ENCODE data around the gene TBCK.
"Not testable (repeated sequence)": the region's sequence is repeated elsewhere in the genome, so short reads cannot be mapped to it uniquely, and the experiment has no call there.

The TBCK gene

DNA sequence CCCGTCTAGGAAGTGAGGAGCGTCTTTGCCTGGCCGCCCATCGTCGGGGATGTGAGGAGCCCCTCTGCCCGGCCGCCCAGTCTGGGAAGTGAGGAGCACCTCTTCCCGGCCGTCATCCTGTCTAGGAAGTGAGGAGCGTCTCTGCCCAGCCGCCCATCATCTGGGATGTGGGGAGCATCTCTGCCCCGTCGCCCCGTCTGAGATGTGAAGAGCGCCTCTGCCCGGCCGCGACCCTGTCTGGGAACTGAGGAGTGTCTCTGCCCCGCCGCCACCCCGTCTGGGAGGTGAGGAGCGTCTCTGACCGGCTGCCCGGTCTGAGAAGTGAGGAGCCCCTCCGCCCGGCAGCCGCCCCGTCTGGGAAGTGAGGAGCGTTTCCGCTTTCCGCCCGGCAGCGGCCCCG is 5.2 kb upstream of the TBCK start:
- not testable (repeated sequence) for DNase-seq

DNA sequence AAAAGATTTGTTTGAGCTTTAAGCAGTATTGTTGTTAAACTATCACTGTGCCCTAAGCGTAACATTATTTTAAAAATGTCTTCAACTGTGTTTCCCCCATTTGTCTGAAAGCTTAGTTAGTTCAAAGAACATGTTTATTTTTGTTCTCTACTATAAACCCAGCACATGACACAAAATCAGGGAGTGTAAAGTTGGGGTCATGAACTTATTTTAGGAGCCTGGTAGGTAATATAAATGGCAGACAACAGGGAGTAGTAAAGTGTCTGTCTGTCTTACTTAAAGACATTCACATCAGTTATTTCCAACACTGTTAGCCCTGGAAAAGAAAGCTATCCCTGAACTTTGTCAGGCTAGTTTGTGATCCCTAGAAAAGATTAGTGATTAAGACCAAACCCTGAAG is 4.2 kb upstream of the TBCK start:
- no peak for DNase-seq

DNA sequence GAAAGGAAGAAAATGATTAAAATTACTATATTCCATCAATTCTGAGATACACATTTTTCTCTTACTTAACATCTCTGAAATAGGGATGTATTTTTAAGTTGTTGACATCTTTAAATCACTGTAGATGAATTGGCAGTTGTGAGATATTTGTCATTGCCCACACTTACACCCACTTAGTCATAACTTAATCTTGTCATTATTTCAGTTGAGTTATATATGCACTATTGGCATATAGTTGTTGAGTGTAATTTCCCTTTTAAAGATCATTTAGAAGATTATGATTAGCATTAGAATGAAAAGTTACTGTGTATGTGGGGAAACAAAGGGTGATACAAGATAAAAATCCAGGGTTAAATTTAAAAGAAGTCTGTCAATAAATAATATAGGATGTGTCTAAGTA is 2.5 kb upstream of the TBCK start:
- no peak for DNase-seq

DNA sequence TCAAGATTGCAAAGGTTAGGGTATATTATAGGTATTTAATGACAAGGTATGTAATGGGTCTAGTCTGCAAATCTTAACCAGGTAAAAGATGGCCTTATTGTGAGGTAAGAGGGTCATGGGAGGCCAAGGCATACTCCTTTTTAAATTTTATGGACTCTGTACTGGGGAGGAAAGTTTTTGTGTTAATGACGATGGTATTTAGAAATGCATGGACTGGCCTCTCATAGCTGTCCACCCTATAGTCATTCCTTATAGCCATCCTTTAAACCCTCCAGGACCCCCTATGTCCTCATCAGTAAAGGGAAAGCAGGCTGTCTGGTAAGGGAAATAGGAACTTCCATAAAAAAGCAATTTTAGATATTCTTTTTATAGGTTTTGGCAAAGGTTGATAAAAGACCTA is 1.8 kb upstream of the TBCK start:
- DNase-seq, result no peak

DNA sequence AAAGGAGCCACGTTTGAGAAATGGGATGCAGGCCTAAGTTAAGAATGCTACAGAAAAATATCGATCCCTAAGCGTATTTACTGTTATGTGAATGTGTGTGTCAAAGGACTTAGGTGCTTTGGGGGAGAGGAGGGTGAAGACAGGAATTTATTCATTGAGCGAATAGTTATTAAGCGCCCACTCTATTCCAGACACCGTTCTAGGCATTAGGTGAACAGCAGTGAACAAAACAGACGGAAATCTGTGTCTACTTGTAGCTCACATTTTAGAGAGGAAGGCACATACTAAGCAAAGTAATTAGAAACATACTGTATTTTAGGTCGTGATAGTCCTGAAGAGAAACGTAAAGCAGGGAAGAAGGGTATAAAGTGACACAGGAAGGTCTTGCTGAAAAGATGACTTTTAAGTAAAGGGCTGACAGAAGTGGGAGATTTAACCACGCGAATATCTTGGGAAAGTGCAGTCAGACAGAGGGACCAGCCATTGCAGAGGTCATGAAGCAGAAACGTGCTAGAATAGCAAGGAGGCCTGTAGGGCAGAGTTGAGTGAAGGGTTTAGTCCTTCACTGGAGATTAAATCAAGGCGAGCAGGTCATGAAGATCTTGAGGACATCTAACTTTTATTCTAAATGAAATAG is 882 bp upstream of the TBCK start:
- no peak for DNase-seq

DNA sequence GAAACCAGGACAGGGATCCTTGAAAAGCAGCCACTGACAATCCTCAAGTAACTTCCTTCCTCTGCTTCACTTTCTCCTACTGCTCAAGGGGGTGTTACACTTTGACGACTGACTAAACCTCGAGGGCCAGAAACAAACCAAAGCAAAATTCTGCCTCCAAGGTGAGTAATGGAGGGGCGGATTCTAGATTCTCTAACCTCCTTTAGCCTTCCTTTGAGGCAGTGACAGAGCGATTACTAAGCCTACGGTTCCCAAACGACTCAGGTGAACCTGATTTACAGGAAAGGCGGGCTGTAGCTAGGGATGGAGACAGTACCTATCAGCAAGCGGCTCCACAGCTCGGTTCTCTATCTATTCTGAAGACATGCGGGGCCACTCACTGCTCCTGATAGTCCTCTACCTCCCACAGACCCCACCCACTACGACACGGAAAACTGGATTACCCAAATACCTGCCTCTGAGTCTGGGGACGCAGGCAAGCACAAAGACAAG is 487 bp downstream of the TBCK start:
- no peak for DNase-seq

DNA sequence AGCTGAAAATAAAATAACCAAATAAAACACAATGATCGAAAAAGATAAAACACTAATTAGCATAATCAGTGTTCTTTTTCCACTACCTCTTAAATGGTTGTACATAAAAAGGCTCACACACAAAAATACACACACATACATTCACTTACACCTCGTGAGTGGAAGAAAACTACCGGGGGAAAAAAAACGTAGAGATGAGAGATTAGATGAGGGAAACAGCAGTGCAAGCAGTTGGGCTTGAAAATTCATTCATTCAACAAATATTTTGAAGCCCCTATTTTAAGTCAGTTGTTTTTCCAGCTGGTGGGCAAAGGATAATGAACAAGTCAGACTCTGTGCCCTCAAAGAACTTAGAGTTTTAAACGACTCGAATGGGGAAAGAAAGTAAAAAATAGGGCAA is 1.0 kb downstream of the TBCK start:
- no peak for DNase-seq

DNA sequence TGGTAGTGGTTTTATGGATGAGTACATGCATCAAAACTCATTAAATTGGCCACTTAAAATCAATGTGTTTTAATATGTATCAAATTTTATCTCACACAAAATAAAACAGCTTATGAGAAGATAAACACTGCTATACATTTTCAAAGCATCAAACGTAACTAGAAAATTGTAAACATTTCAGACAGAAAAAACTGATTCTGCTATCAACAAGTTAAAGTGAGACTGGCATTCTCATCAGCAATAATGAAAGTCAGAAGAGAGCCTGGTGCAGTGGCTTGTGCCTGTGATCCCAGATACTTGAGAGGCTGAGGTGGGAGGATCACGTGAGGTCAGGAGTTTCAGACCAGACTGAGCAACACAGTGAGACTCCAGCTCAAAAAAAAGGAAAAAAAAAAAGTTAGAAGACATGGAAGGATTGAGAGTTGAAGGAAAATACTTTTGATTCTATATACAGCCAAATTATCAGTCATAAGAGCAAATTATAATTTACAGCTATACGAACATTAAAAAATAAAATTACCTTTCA is 2.9 kb downstream of the TBCK start:
- no peak for DNase-seq

DNA sequence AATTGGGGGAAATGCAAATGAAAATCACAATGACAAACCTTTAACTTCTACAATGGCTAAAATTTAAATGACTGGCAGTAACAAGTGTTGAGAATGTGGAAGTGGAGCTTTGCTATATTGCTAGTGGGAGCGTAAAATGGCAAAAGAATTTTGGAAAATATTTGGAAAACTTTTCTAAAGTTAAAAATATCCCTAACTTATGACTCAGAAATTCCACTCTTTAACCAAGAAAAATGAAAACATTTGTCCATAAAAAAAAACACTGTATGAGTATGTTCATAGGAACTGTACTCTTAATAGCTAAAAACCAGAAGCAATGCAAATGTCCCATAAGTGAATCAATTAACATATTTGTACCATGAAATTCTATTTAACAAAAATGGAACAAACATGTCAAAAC is 3.6 kb downstream of the TBCK start:
- DNase-seq, result no peak

DNA sequence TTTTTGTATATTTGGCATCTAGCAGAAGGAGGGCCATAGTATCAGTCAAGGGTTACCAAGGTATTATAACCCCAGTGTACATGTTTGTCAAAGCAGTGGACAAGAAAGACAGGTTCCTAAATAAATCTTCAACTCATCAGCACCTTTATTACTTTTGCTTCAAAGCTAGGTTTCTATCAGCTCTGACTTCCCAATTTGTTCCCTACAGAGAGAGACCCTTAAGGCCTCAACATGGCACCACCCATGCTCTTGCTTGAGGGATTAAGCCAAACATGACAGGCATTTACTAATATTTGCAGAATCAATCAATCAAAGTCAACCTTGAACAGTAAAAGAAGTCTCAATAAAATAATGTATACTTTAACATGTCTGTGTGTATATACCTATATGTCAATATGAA is 9.4 kb downstream of the TBCK start:
- no peak for DNase-seq

DNA sequence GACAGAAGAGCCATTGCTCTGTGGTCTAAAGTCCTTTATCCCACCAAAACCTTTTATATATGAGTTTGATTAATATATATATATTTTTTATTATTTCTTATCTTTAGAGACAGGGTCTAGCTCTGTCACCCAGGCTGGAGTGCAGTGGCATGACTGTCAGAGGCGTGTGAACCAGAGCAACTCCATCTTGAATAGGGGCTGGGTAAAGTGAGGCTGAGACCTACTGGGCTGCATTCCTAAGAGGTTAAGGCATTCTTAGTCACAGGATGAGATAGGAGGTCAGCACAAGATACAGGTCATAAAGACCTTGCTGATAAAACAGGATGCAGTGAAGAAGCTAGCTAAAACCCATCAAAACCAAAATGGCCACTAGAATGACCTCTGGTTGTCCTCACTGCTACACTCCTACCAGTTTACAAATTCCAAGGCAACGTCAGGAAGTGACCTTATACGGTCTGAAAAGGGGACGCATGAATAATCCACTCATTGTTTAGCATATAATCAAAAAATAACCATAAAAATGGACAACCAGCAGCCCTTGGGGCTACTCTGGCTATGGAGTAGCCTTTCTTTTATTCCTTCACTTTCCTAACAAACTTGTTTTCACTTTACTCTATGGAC is 10.5 kb downstream of the TBCK start:
- DNase-seq, result no peak

DNA sequence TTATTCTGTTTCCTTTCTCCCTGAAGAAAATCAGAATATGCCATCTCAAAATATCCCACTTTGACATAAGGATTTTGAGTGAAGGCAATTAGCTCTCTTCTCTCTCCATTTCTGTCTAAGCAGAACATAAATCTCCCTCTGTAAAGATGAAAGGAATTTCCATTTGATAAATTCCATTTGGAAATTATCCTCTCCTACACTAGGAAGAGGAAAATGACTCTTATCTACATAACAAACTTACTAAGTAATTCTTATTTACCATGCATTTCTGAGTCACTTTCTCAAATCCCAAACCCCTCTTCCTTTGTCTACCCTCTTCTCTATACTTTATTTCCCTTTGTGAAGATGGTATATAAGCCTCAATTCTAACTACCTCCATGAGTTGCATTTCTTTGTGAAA is 11.4 kb downstream of the TBCK start:
- DNase-seq, result no peak

DNA sequence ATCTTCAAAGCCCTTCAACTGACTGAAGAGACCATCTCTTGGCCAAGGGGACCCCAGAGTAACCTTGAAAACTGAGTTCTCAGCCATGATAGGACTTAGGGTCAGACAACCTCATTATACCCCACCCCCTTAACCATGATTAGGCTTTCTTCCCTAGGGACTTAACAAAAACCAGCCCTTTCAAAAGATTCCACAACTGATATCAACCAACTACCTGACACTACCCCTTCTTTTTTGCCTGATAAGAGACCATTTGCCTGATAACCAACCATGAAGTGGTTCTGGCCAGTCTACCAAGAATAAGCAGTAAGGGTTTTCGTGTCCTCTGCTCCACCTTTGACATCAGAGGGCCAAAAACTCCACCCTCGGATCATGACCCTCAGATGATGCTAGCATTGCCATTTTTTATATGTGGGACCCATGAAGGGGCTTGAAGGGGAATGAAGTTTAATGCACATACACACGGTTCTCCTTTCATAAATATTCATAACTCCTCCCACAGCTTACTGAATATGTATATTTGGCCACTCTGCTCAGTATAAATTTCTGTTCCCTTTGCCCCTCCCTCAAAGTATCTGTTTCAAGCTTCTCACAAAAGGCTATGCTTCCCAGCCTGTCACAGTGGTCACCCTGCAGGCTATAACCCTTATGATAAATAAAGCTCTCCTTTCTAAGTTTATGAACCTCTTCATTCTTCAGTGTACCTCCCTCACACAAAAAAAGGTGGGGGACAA is 12.3 kb downstream of the TBCK start:
- DNase-seq, result no peak

DNA sequence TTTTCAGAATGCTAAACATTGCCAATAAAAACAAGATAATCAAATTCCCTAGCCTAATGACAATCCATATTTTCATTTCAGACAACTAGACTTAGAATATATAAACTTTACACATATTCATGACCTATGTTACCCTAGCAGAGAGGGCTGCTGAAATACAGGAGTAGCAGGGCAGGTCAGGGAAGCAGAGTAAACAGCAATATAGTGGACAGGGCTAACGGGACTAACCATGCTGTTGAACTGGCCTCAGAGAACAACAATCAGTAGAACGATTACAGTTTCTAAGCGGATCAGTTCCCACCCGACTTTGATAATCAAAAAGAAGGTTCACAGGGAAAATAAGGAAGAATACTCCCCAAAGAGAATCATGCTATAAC is 14.0 kb downstream of the TBCK start:
- no peak for DNase-seq

DNA sequence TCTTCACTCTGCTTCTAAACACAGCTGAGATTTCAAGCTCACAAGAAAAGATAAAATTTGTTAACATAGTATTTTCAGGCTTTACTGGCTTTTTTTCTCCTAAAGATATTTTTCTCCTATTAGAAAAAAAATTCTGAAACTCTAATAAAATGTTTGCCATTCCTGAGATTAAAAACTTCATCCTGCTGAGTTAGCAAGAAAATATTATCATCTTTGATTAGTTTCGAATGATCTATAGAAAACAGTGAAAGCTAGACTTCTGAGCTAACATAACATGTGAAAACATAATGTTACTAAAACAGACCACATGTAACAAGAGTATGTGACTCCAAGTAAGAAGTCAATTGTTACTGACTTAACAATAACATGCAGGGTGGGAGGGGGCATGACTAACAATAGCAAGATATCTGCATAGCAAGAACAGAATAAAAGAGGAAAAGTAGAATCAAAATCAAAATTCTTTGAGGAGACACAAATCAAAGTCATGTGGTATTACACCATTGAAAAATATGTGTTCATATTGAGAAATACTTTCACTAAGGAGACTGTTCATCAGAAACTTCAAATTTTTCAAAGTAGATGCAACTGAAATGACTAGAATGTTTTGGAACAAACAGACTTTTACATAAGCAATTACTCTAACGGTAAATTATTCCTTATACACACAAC is 14.5 kb downstream of the TBCK start:
- no peak for DNase-seq

DNA sequence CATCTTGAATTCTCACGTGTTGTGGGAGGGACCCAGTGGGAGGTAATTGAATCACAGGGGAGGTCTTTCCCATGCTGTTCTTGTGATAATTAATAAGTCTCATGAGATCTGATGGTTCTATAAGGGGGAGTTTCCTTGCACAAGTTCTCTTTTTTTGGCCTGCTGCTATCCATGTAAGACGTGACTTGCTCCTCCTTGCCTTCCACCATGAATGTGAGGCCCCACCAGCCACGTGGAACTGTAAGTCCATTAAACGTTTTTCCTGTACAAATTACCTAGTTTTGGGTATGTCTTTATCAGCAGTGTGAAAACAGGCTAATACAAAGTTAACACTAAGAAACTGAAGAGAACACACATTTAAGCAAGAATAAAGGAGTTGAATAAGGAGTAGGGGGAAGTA is 16.0 kb downstream of the TBCK start:
- no peak for DNase-seq

DNA sequence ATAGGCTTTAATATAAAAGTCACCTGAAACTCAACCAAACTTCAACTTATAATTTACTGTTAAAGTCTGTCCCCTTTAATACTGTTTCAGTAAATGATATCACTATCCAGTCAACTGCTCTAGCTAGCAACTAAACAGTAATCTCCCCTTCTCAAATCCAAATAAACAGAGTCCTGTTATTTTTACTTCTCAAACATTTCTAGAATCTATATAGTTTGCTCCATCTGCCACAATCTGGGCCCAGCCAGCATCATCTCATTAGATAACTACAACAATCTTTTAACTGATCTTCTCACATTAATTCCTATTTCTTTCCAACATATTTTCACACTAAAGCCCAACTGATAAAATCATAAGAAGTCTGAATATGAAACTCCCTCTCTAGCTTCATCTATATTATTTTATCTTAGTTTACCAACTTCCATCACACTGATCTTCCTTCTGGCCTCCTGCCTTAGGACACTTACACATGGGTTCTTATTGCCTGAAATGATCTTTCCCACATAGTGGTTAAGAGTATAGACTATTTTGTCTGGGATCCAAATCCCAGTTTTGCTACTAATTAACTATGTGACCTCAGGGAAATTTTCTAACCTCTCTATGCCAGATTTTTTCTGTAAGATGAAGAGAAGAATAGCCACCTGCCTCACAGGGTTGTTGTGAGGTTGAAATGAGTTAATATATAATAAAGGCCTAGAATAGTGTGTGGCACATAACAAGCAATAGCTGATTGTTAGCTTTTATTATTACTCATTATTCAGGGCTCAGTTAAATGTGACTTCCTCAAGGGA is 18.6 kb downstream of the TBCK start:
- no peak for DNase-seq

DNA sequence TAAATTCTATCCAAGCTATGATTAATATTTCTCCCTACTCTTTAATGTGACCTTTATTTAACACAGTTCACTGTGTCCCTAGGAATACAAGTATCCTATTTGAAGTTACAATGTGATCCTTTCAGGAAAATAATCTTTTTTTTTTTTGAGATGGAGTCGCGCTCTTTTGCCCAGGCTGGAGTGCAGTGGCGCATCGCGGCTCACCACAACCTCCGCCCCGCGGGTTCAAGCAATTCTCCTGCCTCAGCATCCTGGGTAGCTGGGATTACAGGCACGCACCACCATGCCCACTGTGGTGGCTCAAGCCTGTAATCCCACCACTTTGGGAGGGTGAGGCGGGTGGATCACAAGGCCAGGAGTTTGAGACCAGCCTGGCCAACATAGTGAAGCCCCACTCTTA is 21.9 kb downstream of the TBCK start:
- no peak for DNase-seq

DNA sequence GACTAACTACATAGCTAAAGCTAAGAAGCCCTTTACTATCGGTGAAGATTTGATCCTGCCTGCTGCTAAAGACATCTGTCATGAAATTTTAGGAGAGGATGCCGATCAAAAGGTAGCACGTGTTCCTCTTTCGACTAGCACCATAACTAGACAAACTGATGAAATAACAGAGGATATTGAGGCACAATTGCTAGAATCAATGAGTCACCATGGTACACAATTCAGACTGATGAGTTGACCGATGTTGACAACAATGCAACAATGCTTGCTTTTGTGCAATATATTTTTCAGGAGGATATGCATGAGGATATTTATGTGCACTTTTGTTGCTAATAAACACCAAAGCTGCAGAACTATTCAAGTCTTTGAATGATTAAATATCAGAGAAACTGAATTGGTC is 24.3 kb downstream of the TBCK start:
- DNase-seq, result no peak

DNA sequence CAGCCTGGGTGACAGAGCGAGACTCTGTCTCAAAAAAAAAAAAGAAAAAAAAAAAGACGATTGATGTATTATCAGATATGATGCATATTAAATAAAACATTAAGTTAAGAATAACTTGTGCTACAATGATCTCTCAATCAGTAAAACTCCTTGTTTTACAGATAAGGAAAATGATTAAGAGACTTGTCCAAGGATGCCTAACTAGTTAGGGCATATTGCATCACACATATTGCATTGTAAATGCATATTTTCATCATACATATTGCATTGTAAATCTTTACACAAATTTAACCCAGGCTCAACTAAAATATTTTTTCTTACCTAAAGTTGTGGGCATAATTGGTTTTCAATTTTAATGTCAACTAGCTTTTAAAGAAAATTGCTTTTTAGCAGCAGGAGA is 26.3 kb downstream of the TBCK start:
- DNase-seq, result no peak

DNA sequence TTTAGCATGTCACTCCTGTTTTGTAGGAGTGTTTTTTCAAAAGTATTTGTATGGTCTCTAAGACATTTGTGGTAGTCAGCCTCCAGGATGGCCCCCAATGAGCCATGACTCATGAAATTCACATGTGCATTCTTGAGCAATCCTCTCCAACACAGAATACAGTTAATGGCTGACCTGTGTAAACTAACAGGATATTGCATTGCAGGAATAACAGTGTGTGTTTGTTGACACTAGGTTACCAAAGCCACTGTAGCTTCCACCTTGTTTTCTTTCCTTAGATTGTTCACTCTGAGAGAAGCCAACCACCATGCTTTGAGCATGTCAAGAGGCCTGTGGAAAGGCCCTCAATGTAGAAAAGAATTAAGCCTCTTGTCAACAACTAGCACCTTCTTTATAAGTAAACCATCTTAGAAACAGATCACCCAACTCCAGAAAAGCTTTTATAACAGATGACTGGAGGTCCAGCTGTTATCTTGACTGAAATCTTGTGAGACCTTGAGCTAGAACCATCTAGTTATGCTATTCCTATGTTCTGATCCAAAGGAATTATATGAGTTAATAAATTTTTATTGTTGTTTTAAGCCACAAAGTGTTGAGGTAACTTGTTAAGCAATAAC is 28.5 kb downstream of the TBCK start:
- no peak for DNase-seq

DNA sequence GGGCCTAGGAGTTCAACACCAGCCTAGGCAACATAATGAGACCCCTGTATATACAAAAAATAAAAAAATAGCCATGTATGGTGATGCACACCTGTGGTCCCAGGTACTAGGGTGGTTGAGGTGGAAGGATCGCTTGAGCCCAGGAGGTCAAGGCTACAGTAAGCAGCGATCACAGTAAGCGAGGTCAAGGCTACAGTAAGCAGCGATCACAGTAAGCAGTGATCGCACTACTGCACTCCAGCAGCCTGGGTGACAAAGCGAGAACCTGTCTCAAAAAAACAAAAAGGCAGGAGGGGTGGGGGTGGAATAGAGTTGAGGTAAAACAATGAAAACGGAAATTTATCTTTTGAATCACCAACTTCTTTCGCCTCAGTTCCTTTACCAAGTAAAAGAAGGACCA is 29.4 kb downstream of the TBCK start:
- DNase-seq, result no peak
